Loucy (cell line): ENCODE results near the gene GABBR1.

ENCODE experiments used
- H2AFZ ChIP-seq: fragments of 200-600 bp; sonication (generic); 2 replicates; pipeline ENCODE4 v1.6.0; 2016; ENCODE audit warnings: antibody characterized with exemption, mild to moderate bottlenecking, low read length, moderate library complexity
- H3F3A ChIP-seq: fragments of 200-600 bp; 2 replicates; pipeline ENCODE4 v1.6.0; 2016; ENCODE audit warnings: antibody characterized with exemption, low read depth, mild to moderate bottlenecking
- H3K27me3 ChIP-seq: fragments of 200-600 bp; sonication (generic); 2 replicates; pipeline ENCODE4 v1.6.1; 2014; ENCODE audit warnings: low read length, mild to moderate bottlenecking; ENCODE audit not compliant: insufficient read depth, poor library complexity, severe bottlenecking
- H3K36me3 ChIP-seq: fragments of 200-600 bp; sonication (generic); 2 replicates; pipeline ENCODE4 v1.6.1; 2016; ENCODE audit warnings: low read length; ENCODE audit not compliant: insufficient read depth
- H3K4me1 ChIP-seq: fragments of 200-600 bp; sonication (generic); 2 replicates; pipeline ENCODE4 v1.5.1; 2014; ENCODE audit warnings: low read length, mild to moderate bottlenecking; ENCODE audit not compliant: insufficient read depth, poor library complexity, severe bottlenecking
- H3K4me2 ChIP-seq: fragments of 200-600 bp; sonication (generic); 2 replicates; pipeline ENCODE4 v1.6.0; 2014; ENCODE audit warnings: antibody characterized with exemption, low read length, low read depth, mild to moderate bottlenecking; ENCODE audit not compliant: poor library complexity, severe bottlenecking
- H3K4me3 ChIP-seq: fragments of 200-600 bp; sonication (generic); 2 replicates; pipeline ENCODE4 v1.5.1; 2014; ENCODE audit warnings: low read length, mild to moderate bottlenecking, mixed read lengths; ENCODE audit not compliant: poor library complexity, severe bottlenecking
- H3K79me2 ChIP-seq: fragments of 200-600 bp; sonication (generic); 2 replicates; pipeline ENCODE4 v1.6.1; 2014; ENCODE audit warnings: low read length; ENCODE audit not compliant: insufficient read depth
- H3K9ac ChIP-seq: fragments of 200-600 bp; sonication (generic); 2 replicates; pipeline ENCODE4 v1.6.0; 2014; ENCODE audit warnings: mild to moderate bottlenecking, low read depth, low read length, moderate library complexity; ENCODE audit not compliant: poor library complexity, severe bottlenecking
- H3K9me2 ChIP-seq: fragments of 200-600 bp; sonication (generic); replicated peaks from 2 replicates; pipeline ENCODE4 v1.6.1; 2016; ENCODE audit warnings: low read depth, low read length, mixed read lengths
- H3K9me3 ChIP-seq: fragments of 200-600 bp; sonication (generic); 2 replicates; pipeline ENCODE4 v1.6.1; 2014; ENCODE audit warnings: mild to moderate bottlenecking, antibody characterized with exemption, low read length, low read depth; ENCODE audit not compliant: insufficient read depth
- H4K20me1 ChIP-seq: fragments of 200-600 bp; sonication (generic); 2 replicates; pipeline ENCODE4 v1.6.0; 2014; ENCODE audit warnings: antibody characterized with exemption, low read length, mild to moderate bottlenecking; ENCODE audit not compliant: insufficient read depth, poor library complexity, severe bottlenecking
- CTCF ChIP-seq: fragments of 200-600 bp; sonication (generic); conservative IDR thresholded peaks from 2 replicates; pipeline ENCODE4 v1.5.1; 2014; ENCODE audit warnings: mild to moderate bottlenecking, antibody characterized with exemption, low read length
- EZH2phosphoT487 ChIP-seq: fragments of 200-600 bp; IDR thresholded peaks from 2 replicates; pipeline ENCODE4 v1.6.1; 2018; ENCODE audit warnings: antibody characterized with exemption, mild to moderate bottlenecking, moderate library complexity, borderline replicate concordance

Gene GABBR1

DNA sequence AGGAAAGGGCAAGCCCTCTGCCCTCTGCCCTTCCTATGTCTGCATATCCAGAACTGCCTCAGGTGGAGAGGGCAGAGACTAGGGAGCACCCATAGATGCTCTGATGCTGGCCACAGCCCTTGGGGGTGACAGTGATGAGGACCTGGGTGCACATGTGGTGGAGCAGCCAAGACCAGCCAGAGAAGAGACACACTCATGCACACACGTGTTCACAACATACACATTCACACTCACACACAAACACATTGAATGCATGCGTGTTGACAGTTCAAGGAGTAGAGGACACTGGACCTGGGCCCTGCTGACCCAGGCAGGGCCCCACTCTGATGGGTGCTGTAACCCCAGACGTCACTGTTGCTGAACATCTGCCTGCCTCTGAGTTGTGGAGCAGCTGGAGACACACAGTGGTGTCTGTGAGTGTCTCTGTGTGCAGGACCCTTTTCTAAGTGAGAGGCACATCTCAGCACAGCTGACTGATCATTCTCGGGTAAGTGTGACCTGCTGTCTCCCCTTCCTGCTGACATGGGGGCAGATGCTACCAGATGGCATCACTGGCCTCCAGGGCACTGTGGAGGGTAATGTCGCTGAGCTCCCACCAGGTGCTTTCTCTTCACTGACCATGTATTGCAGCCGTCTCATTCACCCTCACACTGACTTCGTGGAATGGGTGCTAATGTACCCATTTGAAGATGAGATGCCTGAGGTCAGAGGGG is 115.1 kb downstream of the GABBR1 start:
- no peaks in the 10 kb centered on the region for H3K79me2 ChIP-seq
- H3K9me2 ChIP-seq = no peaks in the 10 kb centered on the region
- H3K4me1 ChIP-seq = peaks cover 55% of the 10 kb centered on the region
- H3K4me2 ChIP-seq = no peak overlapping the region
- H3K4me3 ChIP-seq = no peak overlapping the region
- H3K27me3 ChIP-seq = no peaks in the 10 kb centered on the region
- H3K9me3 ChIP-seq = no peaks in the 10 kb centered on the region
- H3K9ac ChIP-seq = no peak overlapping the region
- no peaks in the 10 kb centered on the region for H3K36me3 ChIP-seq
- no peaks in the 10 kb centered on the region for H4K20me1 ChIP-seq
- no peak overlapping the region for H2AFZ ChIP-seq
- peaks cover 5% of the 10 kb centered on the region; the same call in 1 of the 2 replicates for H3F3A ChIP-seq
- TF ChIP-seq CTCF (no peak), EZH2phosphoT487 (no peak)

- Histone ChIP-seq H3K4me1 (peaks cover 48% of the 10 kb centered on the region), H3K9me3 (no peaks in the 10 kb centered on the region), H3K36me3 (no peaks in the 10 kb centered on the region), H3K27me3 (no peaks in the 10 kb centered on the region), H4K20me1 (no peaks in the 10 kb centered on the region), H3K4me2 (no peak overlapping the region), H3K4me3 (no peak overlapping the region), H2AFZ (no peak overlapping the region), H3F3A (no peaks in the 10 kb centered on the region), H3K9ac (no peak overlapping the region), H3K79me2 (no peaks in the 10 kb centered on the region), H3K9me2 (no peaks in the 10 kb centered on the region)
- TF ChIP-seq EZH2phosphoT487 = no peak
- TF ChIP-seq CTCF = peak; percentile 14; the same call in 1 of the 2 replicates
These were observed 115.7 kb downstream of the GABBR1 start for GRCh38 chr6:29517245-29517644.

- Histone ChIP-seq H3F3A (no peaks in the 10 kb centered on the region), H3K9me2 (no peaks in the 10 kb centered on the region), H3K36me3 (no peaks in the 10 kb centered on the region), H3K27me3 (no peaks in the 10 kb centered on the region), H3K79me2 (no peaks in the 10 kb centered on the region), H3K4me1 (peaks cover 39% of the 10 kb centered on the region), H3K9ac (no peak overlapping the region), H3K4me2 (peak overlapping the region; percentile 48), H2AFZ (no peak overlapping the region), H3K9me3 (no peaks in the 10 kb centered on the region), H4K20me1 (no peaks in the 10 kb centered on the region), H3K4me3 (peak overlapping the region; percentile 33)
- TF ChIP-seq CTCF (no peak), EZH2phosphoT487 (no peak)
These were observed 116.9 kb downstream of the GABBR1 start for GRCh38 chr6:29516108-29516507.
